ENCODE data around the gene ZNF768. TPM values are rescaled to one million over a fixed set of nuclear protein-coding genes. Genes with fewer than 3 reads are reported as not detected.
A peak's percentile ranks its signal among the peaks of the same experiment; 100 is the strongest.

The ZNF768 gene
- total RNA-seq, 1 experiment from 2014 or later, result 68.3 TPM

GRCh38 chr16:30535777-30536190 is 9.4 kb upstream of the ZNF768 start:
- ChIA-PET POLR2A (interaction anchor here (0.5 to 0.6 kb wide), 3 partner anchors 101 to 160 kb away, joined by 3 to 8 read pairs (median 5); partner anchors contain the start of gene DCTPP1), CTCF (interaction anchor here (0.5 to 1.6 kb wide), 6 partner anchors 25 to 200 kb away, joined by 3 to 9 read pairs (median 3); partner anchors contain the start of genes DCTPP1 and PRR14)
- Histone ChIP-seq H3K27ac (ENCODE audit: low read length) (peak overlapping the region; percentile 99), H3K27me3 (ENCODE audit: control insufficient read depth, insufficient read depth, low read length) (no peaks in the 10 kb centered on the region), H3K4me1 (ENCODE audit: control insufficient read depth, insufficient read depth, low read length) (peaks cover 15% of the 10 kb centered on the region), H3K36me3 (ENCODE audit: control insufficient read depth, insufficient read depth, low read length) (no peaks in the 10 kb centered on the region), H3K4me3 (ENCODE audit: low read depth in 2 of 2, low read length in 2 of 2) (peak overlapping the region; percentile 58 to 67), H3K9me3 (ENCODE audit: control insufficient read depth, insufficient read depth, low read depth, low read length) (no peaks in the 10 kb centered on the region)
- in situ Hi-C loops (cut with HindIII; ENCODE audit: low pct_unique_long_range_greater_than_20kb, low sequenced_read_pairs) (no loop called here), intact Hi-C loops (cut with micrococcal nuclease; ENCODE audit: unreplicated experiment) (no loop called here)
- peak; percentile 66 for TF ChIP-seq CTCF (IDR thresholded peaks at IDR 0.05)
- no peak for TF ChIP-seq POLR2AphosphoS5 (IDR thresholded peaks at IDR 0.05; ENCODE audit: low read depth, low read length)
- TF ChIP-seq, protein P1, sequence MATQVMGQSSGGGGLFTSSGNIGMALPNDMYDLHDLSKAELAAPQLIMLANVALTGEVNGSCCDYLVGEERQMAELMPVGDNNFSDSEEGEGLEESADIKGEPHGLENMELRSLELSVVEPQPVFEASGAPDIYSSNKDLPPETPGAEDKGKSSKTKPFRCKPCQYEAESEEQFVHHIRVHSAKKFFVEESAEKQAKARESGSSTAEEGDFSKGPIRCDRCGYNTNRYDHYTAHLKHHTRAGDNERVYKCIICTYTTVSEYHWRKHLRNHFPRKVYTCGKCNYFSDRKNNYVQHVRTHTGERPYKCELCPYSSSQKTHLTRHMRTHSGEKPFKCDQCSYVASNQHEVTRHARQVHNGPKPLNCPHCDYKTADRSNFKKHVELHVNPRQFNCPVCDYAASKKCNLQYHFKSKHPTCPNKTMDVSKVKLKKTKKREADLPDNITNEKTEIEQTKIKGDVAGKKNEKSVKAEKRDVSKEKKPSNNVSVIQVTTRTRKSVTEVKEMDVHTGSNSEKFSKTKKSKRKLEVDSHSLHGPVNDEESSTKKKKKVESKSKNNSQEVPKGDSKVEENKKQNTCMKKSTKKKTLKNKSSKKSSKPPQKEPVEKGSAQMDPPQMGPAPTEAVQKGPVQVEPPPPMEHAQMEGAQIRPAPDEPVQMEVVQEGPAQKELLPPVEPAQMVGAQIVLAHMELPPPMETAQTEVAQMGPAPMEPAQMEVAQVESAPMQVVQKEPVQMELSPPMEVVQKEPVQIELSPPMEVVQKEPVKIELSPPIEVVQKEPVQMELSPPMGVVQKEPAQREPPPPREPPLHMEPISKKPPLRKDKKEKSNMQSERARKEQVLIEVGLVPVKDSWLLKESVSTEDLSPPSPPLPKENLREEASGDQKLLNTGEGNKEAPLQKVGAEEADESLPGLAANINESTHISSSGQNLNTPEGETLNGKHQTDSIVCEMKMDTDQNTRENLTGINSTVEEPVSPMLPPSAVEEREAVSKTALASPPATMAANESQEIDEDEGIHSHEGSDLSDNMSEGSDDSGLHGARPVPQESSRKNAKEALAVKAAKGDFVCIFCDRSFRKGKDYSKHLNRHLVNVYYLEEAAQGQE (IDR thresholded peaks at IDR 0.05; ENCODE audit: insufficient read depth in 1 of 2, low read depth in 2 of 2, low read length in 1 of 2), result no peak
- no peak for TF ChIP-seq TCF7L2 (IDR thresholded peaks at IDR 0.05; ENCODE audit: low read depth, low read length)
- no peak for TF ChIP-seq SIN3A (IDR thresholded peaks at IDR 0.05; ENCODE audit: borderline replicate concordance, insufficient read depth, low read depth, low read length)
- ATAC-seq (peak; percentile 64), DNase-seq (ENCODE audit: low read depth, low spot score) (no peak)
- no TSS peak for BruUV-seq (replicated peaks)

DNA sequence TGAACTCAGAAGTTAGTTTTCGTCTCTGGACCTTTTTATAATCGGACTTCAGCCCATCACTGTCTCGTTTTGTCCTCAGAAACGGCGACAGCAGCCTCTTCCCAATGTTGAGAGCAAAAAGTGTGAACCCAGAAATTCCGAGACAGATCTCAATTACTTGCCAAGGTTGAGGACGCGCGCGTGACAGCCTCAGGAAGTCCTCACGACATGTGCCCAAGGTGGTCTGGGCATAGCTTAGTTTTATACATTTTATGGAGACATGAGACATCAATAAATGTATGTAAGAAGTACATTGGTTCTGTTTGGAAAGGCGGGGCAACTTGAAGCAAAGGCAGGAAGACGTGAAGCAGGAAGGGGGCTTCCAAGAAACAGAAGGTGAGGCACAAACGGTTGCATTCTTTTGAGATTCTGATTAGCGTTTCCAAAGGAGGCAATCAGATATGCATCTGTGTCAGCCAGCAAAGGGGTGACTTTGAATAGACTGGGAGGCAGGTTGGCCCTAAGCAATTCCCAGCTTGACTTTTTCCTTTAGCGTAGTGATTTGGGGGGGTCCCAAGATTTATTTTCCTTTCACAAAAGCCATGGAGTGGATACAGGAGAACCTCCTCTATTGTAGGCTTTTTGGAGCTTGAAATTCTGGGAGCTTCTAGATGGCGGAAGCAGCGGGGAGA is 8.9 kb upstream of the ZNF768 start:
- Histone ChIP-seq H3K4me3 (ENCODE audit: low read depth in 2 of 2, low read length in 2 of 2) (peak overlapping the region; percentile 58 to 67), H3K27me3 (ENCODE audit: control insufficient read depth, insufficient read depth, low read length) (no peaks in the 10 kb centered on the region), H3K4me1 (ENCODE audit: control insufficient read depth, insufficient read depth, low read length) (peaks cover 15% of the 10 kb centered on the region), H3K9me3 (ENCODE audit: control insufficient read depth, insufficient read depth, low read depth, low read length) (no peaks in the 10 kb centered on the region), H3K27ac (ENCODE audit: low read length) (peak overlapping the region; percentile 99), H3K36me3 (ENCODE audit: control insufficient read depth, insufficient read depth, low read length) (no peaks in the 10 kb centered on the region)
- BruUV-seq (replicated peaks), result TSS peak; percentile 98
- DNase-seq (ENCODE audit: low read depth, low spot score), result peak; percentile 47
- intact Hi-C loops (cut with micrococcal nuclease; ENCODE audit: unreplicated experiment), result no loop called here
- peak; percentile 14 for ATAC-seq
- in situ Hi-C loops (cut with HindIII; ENCODE audit: low pct_unique_long_range_greater_than_20kb, low sequenced_read_pairs), result no loop called here
- CTCF ChIA-PET, result interaction anchor here (0.6 to 1.6 kb wide), 4 partner anchors 26 to 200 kb away, joined by 3 to 5 read pairs (median 3); partner anchors contain the start of gene DCTPP1
- TF ChIP-seq TCF7L2 (IDR thresholded peaks at IDR 0.05; ENCODE audit: low read depth, low read length) (peak; percentile 30; the same call in 1 of the 2 replicates), SIN3A (IDR thresholded peaks at IDR 0.05; ENCODE audit: borderline replicate concordance, insufficient read depth, low read depth, low read length) (no peak), CTCF (IDR thresholded peaks at IDR 0.05) (no peak)
- POLR2A ChIA-PET, result interaction anchor here (0.5 to 0.6 kb wide), 3 partner anchors 10 to 105 kb away, joined by 3 to 5 read pairs (median 4); partner anchors contain the start of gene DCTPP1
